SU-DHL-6 (cell line): Measurements from ENCODE around the gene ZNF655.

Experiments used
- CTCF ChIP-seq: fragments of 200-600 bp; sonication (generic); IDR thresholded peaks from one replicate; pipeline ENCODE4 v1.5.1; 2017; ENCODE audit warnings: antibody characterized with exemption, mild to moderate bottlenecking, low read length, moderate library complexity; ENCODE audit not compliant: insufficient read depth, poor library complexity, severe bottlenecking
- EZH2phosphoT487 ChIP-seq: fragments of 200-600 bp; sonication (generic), shearing (Covaris generic); conservative IDR thresholded peaks from 2 replicates; pipeline ENCODE4 v1.6.1; 2018; ENCODE audit warnings: mild to moderate bottlenecking, antibody characterized with exemption, low read length, moderate library complexity, mixed read lengths

- TF ChIP-seq CTCF (no peak), EZH2phosphoT487 (no peak)
Observed at GRCh38 chr7:99543916-99544315, 14.5 kb upstream of the ZNF655 start.
